H1 (cell line): Measurements from ENCODE around the gene TXNL4B. TPM values are rescaled to one million over a fixed set of nuclear protein-coding genes. Genes with fewer than 3 reads are reported as not detected.
A peak's percentile ranks its signal among the peaks of the same experiment; 100 is the strongest.

ENCODE experiments used
- CTCF ChIA-PET: fragments of 300-600 bp; sonication (Branson Sonifier 250); formaldehyde crosslinking; loops from one replicate; lab custom pipeline; 2021; ENCODE audit not compliant: partially characterized antibody; lab: Charles Lee
- POLR2A ChIA-PET: fragments of 300-600 bp; sonication (Branson Sonifier 250); formaldehyde crosslinking; loops from one replicate; lab custom pipeline; 2021; ENCODE audit warnings: inconsistent platforms; ENCODE audit not compliant: partially characterized antibody; lab: Charles Lee
- DNase-seq, 2 experiments: peaks; one replicate each; pipeline versions ENCODE4 v3.0.0 to v3.0.0-alpha.2; 2010 to 2022; ENCODE audit warnings: low spot score in 2 of 2, low read depth in 1 of 2, mixed read lengths in 1 of 2
- FAIRE-seq: peaks from 2 replicates; lab custom pipeline; 2011; peaks lifted over from hg19 to GRCh38; lab: Jason Lieb, UNC
- H2AFZ ChIP-seq: 2 replicates; pipeline ENCODE4 v1.8.1; 2012; ENCODE audit warnings: low read length, inconsistent platforms
- H2AK5ac ChIP-seq: 2 replicates; pipeline ENCODE4 v1.6.1; 2013; ENCODE audit warnings: low read depth, low read length
- H2BK120ac ChIP-seq: replicated peaks from 2 replicates; pipeline ENCODE3; 2013; ENCODE audit warnings: low read depth, low read length, inconsistent platforms
- H2BK12ac ChIP-seq: 2 replicates; pipeline ENCODE4 v1.6.1; 2013; ENCODE audit warnings: low read depth, low read length
- H2BK15ac ChIP-seq: 2 replicates; pipeline ENCODE4 v1.6.1; 2013; ENCODE audit warnings: low read length
- H2BK20ac ChIP-seq: 2 replicates; pipeline ENCODE4 v1.6.1; 2013; ENCODE audit warnings: low read length
- H2BK5ac ChIP-seq: 2 replicates; pipeline ENCODE4 v1.6.1; 2013; ENCODE audit warnings: low read depth, low read length
- H3K14ac ChIP-seq: 2 replicates; pipeline ENCODE4 v1.6.1; 2013; ENCODE audit warnings: inconsistent platforms; ENCODE audit not compliant: insufficient read length
- H3K18ac ChIP-seq: 2 replicates; pipeline ENCODE4 v1.6.1; 2013; ENCODE audit warnings: low read length; ENCODE audit errors: extremely low read depth
- H3K23ac ChIP-seq: 2 replicates; pipeline ENCODE4 v1.6.1; 2013; ENCODE audit warnings: inconsistent platforms; ENCODE audit not compliant: insufficient read length
- H3K23me2 ChIP-seq: 2 replicates; pipeline ENCODE4 v1.6.1; 2013; ENCODE audit warnings: low read depth, low read length
- H3K27ac ChIP-seq: 2 replicates; pipeline ENCODE4 v1.6.1; 2011; ENCODE audit warnings: low read depth, low read length, inconsistent platforms
- H3K27me3 ChIP-seq, 4 experiments: replicated peaks in 1 of 4; 1 replicate in 1 of 4; 2 replicates in 3 of 4; pipeline versions ENCODE4 v1.6.1 to v1.8.1; 2011 to 2013; ENCODE audit warnings: low read length in 3 of 4, mild to moderate bottlenecking in 3 of 4, inconsistent platforms in 2 of 4, mixed read lengths in 2 of 4, moderate library complexity in 1 of 4; ENCODE audit not compliant: control insufficient read depth in 3 of 4, insufficient read depth in 3 of 4; ENCODE audit errors: extremely low read depth in 1 of 4
- H3K36me3 ChIP-seq, 4 experiments: 2 replicates each; pipeline versions ENCODE4 v1.6.1 to v1.8.1; 2011 to 2013; ENCODE audit warnings: mild to moderate bottlenecking in 4 of 4, low read length in 3 of 4, moderate library complexity in 2 of 4, control low read depth in 1 of 4, inconsistent platforms in 1 of 4; ENCODE audit not compliant: insufficient read depth in 4 of 4, control insufficient read depth in 2 of 4
- H3K4ac ChIP-seq: replicated peaks from 2 replicates; pipeline ENCODE3; 2013; ENCODE audit warnings: low read length, low read depth, mixed read lengths, inconsistent platforms; ENCODE audit not compliant: insufficient read length
- H3K4me1 ChIP-seq, 4 experiments: replicated peaks in 1 of 4; 1 replicate in 1 of 4; 2 replicates in 3 of 4; pipeline versions ENCODE4 v1.6.1 to v1.8.1; 2011 to 2013; ENCODE audit warnings: low read length in 3 of 4, inconsistent platforms in 2 of 4, mixed read lengths in 1 of 4; ENCODE audit not compliant: insufficient read depth in 4 of 4, control insufficient read depth in 3 of 4
- H3K4me2 ChIP-seq, 2 experiments: 2 replicates each; pipeline versions ENCODE4 v1.6.1 to v1.8.1; 2011 to 2013; ENCODE audit warnings: low read depth in 2 of 2, low read length in 2 of 2, control low read depth in 1 of 2, inconsistent platforms in 1 of 2, mild to moderate bottlenecking in 1 of 2; ENCODE audit not compliant: insufficient read depth in 1 of 2
- H3K4me3 ChIP-seq, 4 experiments: fragments of 200-600, 300-600 bp in 1 of 4; sonication (generic), shearing (Covaris generic), sonication (Bioruptor Twin) in 1 of 4; 2 replicates each; pipeline versions ENCODE4 v1.5.1 to v1.8.1; 2011 to 2016; ENCODE audit warnings: low read length in 4 of 4, low read depth in 3 of 4, control low read depth in 2 of 4, inconsistent platforms in 2 of 4, mild to moderate bottlenecking in 2 of 4, mixed read lengths in 1 of 4, moderate library complexity in 1 of 4; ENCODE audit not compliant: insufficient read depth in 2 of 4; ENCODE audit errors: extremely low read depth in 1 of 4
- H3K56ac ChIP-seq: replicated peaks from 2 replicates; pipeline ENCODE3; 2013; ENCODE audit warnings: low read depth, mild to moderate bottlenecking, mixed read lengths, low read length, inconsistent platforms; ENCODE audit not compliant: insufficient read length
- H3K79me1 ChIP-seq: 2 replicates; pipeline ENCODE4 v1.6.1; 2013; ENCODE audit warnings: low read depth, low read length, control low read depth
- H3K79me2 ChIP-seq, 2 experiments: 2 replicates each; pipeline versions ENCODE4 v1.6.1 to v1.8.1; 2012 to 2013; ENCODE audit warnings: low read length in 2 of 2, mild to moderate bottlenecking in 2 of 2, inconsistent platforms in 1 of 2; ENCODE audit not compliant: insufficient read depth in 2 of 2, control insufficient read depth in 1 of 2
- H3K9ac ChIP-seq, 4 experiments: replicated peaks in 1 of 4; 1 replicate in 1 of 4; 2 replicates in 3 of 4; pipeline versions ENCODE4 v1.6.1 to v1.8.1; 2011 to 2013; ENCODE audit warnings: low read depth in 3 of 4, low read length in 3 of 4, control low read depth in 2 of 4, mild to moderate bottlenecking in 2 of 4, moderate library complexity in 2 of 4, inconsistent platforms in 1 of 4; ENCODE audit errors: extremely low read depth in 1 of 4
- H3K9me3 ChIP-seq, 2 experiments: 2 replicates each; pipeline versions ENCODE4 v1.6.1 to v1.8.1; 2012 to 2013; ENCODE audit warnings: mild to moderate bottlenecking in 2 of 2, moderate library complexity in 2 of 2, control low read depth in 1 of 2, inconsistent platforms in 1 of 2, low read depth in 1 of 2, low read length in 1 of 2, mixed read lengths in 1 of 2; ENCODE audit not compliant: insufficient read depth in 2 of 2
- H4K20me1 ChIP-seq, 2 experiments: replicated peaks in 1 of 2; 2 replicates each; pipeline versions ENCODE3 to v1.8.1; 2011 to 2013; ENCODE audit warnings: inconsistent platforms in 2 of 2, low read length in 2 of 2, mild to moderate bottlenecking in 1 of 2; ENCODE audit not compliant: insufficient read depth in 2 of 2, control insufficient read depth in 1 of 2
- H4K5ac ChIP-seq: 2 replicates; pipeline ENCODE4 v1.6.1; 2013; ENCODE audit warnings: low read length, low read depth, mixed read lengths, inconsistent platforms; ENCODE audit not compliant: insufficient read length
- H4K8ac ChIP-seq: 2 replicates; pipeline ENCODE4 v1.8.0; 2013; ENCODE audit warnings: mild to moderate bottlenecking, moderate library complexity, low read length, inconsistent platforms; ENCODE audit not compliant: insufficient read depth; ENCODE audit errors: extremely low read depth
- H4K91ac ChIP-seq: replicated peaks from 2 replicates; pipeline ENCODE3; 2013; ENCODE audit warnings: low read length, mixed read lengths, inconsistent platforms; ENCODE audit not compliant: insufficient read length
- KDM4A ChIP-seq: IDR thresholded peaks from one replicate; pipeline ENCODE4 v1.7.1; 2012; ENCODE audit warnings: low read depth, mild to moderate bottlenecking, moderate library complexity, low read length, inconsistent platforms; ENCODE audit not compliant: severe bottlenecking
- KDM5A ChIP-seq: fragments of 200-600 bp; IDR thresholded peaks from 2 replicates; pipeline ENCODE4 v1.7.1; 2012; ENCODE audit warnings: mild to moderate bottlenecking, low read length, inconsistent platforms, mixed read lengths
- MAFK ChIP-seq: IDR thresholded peaks from 2 replicates; pipeline ENCODE4 v1.6.1; 2012; ENCODE audit warnings: low read depth, mild to moderate bottlenecking, improper control_type of control experiment, low read length
- RAD21 ChIP-seq, 2 experiments: IDR thresholded peaks in 1 of 2; conservative IDR thresholded peaks in 1 of 2; 2 replicates each; pipeline ENCODE4 v1.6.1; 2011; ENCODE audit warnings: low read depth in 2 of 2, low read length in 2 of 2, improper control_type of control experiment in 1 of 2, inconsistent platforms in 1 of 2, mild to moderate bottlenecking in 1 of 2, moderate library complexity in 1 of 2
- WGBS, 2 experiments: shearing (Covaris generic) in 1 of 2; methylation state at CpG; one replicate each; pipeline versions ENCODE4 v1.1.6 to v1.1.7; 2013 to 2015; ENCODE audit warnings: low lambda C conversion rate in 2 of 2, mixed read lengths in 2 of 2, inconsistent platforms in 1 of 2, low coverage in 1 of 2, missing lambda C conversion rate in 1 of 2; ENCODE audit not compliant: insufficient replicate concordance in 2 of 2, insufficient coverage in 1 of 2, insufficient read length in 1 of 2; ENCODE audit errors: extremely low coverage in 1 of 2, missing lambda C conversion rate in 1 of 2; 5-methylcytosine and 5-hydroxymethylcytosine counted together
- polyA plus RNA-seq, 7 experiments: library from polyadenylated mRNA; depleted of rRNA in 3 of 7; stranded (reverse) in 5 of 7; unstranded in 2 of 7; fragments of >200 nt in 5 of 7; fragments of 200-250 nt in 2 of 7; gene quantifications; 1 replicate in 5 of 7; 2 replicates in 1 of 7; 4 replicates in 1 of 7; pipeline versions ENCODE4 v1.2.1 to v1.2.3, GENCODE V29; 2011 to 2013; ENCODE audit warnings: missing spikeins in 2 of 7, mixed read lengths in 2 of 7
- total RNA-seq: library from RNA; stranded (reverse); fragmentation: NEBNext Ultra II Directional; extraction: Animal tissue kit (Norgen Biotek cat#: 25700); gene quantifications from 2 replicates; pipeline ENCODE4 v1.2.1, GENCODE V29; 2021
- TF ChIP-seq, protein P1 (sequence below), 3 experiments: IDR thresholded peaks; 1 replicate in 2 of 3; 2 replicates in 1 of 3; pipeline versions ENCODE4 v1.5.1 to v1.6.1; 2011; ENCODE audit warnings: low read length in 3 of 3, mild to moderate bottlenecking in 3 of 3, inconsistent platforms in 2 of 3, low read depth in 1 of 3, moderate library complexity in 1 of 3; ENCODE audit not compliant: insufficient read depth in 1 of 3; ENCODE audit errors: control extremely low read depth in 1 of 3
- TF ChIP-seq, protein P2 (sequence below): IDR thresholded peaks from 2 replicates; pipeline ENCODE4 v1.6.1; 2012; ENCODE audit warnings: inconsistent platforms

The TXNL4B gene
- total and polyA plus RNA-seq, 2 of the 8 experiments (the other 6 are each of a cell fraction or from before 2014, with no cell fraction given), result 6.7 to 10.6 TPM

DNA sequence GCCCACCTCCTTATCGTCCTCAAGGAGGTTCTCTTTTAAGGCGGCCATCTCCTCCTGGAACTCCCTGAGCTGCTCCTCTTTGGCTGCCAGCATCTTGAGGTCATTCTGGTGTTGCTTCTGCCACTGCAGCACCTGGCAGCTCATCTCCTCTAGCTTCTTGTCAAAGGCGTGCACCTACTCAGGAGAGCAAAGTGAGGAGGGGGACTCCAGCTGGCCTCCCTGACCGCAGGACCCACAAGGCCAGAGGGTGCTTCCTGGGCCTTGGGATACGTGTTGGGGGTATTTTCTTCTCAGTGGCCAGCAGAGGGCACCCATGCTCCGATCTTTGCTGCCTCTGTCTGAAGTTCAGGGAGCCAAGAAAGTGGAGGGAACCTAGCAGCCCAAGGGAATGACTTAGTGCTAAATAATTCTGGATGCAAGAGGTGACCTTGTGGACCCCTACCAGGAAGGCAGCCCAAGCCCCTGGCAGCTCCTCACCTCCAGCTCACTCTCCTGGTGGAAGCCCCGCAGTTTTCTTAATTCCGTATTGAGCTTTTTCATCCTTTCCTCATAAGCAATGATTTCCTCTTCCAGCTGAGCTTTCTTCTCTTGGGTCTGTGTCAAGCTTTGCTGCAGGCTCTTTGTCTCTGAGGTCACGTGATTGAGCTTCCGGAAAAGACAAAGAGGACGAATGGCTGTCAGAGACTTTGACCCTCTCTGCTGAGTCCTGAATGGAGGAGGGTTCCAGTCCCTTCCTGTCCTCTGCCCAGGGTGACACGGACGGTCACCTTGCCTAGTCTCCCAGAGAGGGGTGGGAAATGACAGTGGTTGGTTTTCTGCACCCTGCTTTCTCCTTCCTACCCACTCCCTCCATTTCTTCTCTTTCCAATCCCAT lies 31.6 kb upstream of the TXNL4B start:
- 56% methylated on average over 13 of the region's 13 CpGs; no CpG with 5 or more reads in 1 of the 2 experiments for WGBS, 2 experiments
- no peaks in the 10 kb centered on the region for H3K9me3 ChIP-seq
- H2BK15ac ChIP-seq, result peak overlapping the region; percentile 76; the same call in 1 of the 2 replicates
- peak; percentile 82 for FAIRE-seq
- no peak overlapping the region for H3K4ac ChIP-seq
- no peaks in the 10 kb centered on the region for H3K23me2 ChIP-seq
- peak overlapping the region; percentile 17; the same call in 1 of the 2 replicates for H2BK5ac ChIP-seq
- H3K4me3 ChIP-seq, result no peak overlapping the region
- DNase-seq, result peak; percentile 53 to 84
- no peaks in the 10 kb centered on the region for H3K36me3 ChIP-seq
- H2BK20ac ChIP-seq, result peak overlapping the region; percentile 43; the same call in 1 of the 2 replicates
- H3K4me1 ChIP-seq, result peaks cover 0 to 4% (median 0%) of the 10 kb centered on the region in 4 experiments; a peak in 3 of 7 replicates
- H3K9ac ChIP-seq, result no peak overlapping the region
- peak overlapping the region; percentile 14; the same call in 1 of the 2 replicates for H2AK5ac ChIP-seq
- POLR2A ChIA-PET, result interaction anchor here (0.9 to 2.3 kb wide), 3 partner anchors 26 to 287 kb away, joined by 3 to 8 read pairs (median 4); partner anchors contain the start of genes DHX38 and TXNL4B
- H3K27me3 ChIP-seq, result no peaks in the 10 kb centered on the region
- no peaks in the 10 kb centered on the region for H3K79me2 ChIP-seq
- no peak overlapping the region for H3K23ac ChIP-seq
- H2AFZ ChIP-seq, result peak overlapping the region; percentile 91
- H2BK12ac ChIP-seq, result peak overlapping the region; percentile 85; the same call in 1 of the 2 replicates
- H4K5ac ChIP-seq, result no peak overlapping the region
- H4K8ac ChIP-seq, result peak overlapping the region; percentile 30; the same call in 1 of the 2 replicates
- CTCF ChIA-PET, result interaction anchor here (0.6 to 4.2 kb wide), 43 partner anchors 9 to 1072 kb away, joined by 3 to 43 read pairs (median 3); no protein-coding TSS in a partner anchor
- H4K20me1 ChIP-seq, result no peaks in the 10 kb centered on the region
- H4K91ac ChIP-seq, result no peak overlapping the region
- no peak overlapping the region for H3K4me2 ChIP-seq
- no peak overlapping the region for H3K56ac ChIP-seq
- H3K79me1 ChIP-seq, result no peaks in the 10 kb centered on the region
- peak overlapping the region; percentile 36 for H3K18ac ChIP-seq
- H3K14ac ChIP-seq, result no peak overlapping the region
- H3K27ac ChIP-seq, result no peak overlapping the region
- H2BK120ac ChIP-seq, result no peak overlapping the region
- TF ChIP-seq, protein P1, sequence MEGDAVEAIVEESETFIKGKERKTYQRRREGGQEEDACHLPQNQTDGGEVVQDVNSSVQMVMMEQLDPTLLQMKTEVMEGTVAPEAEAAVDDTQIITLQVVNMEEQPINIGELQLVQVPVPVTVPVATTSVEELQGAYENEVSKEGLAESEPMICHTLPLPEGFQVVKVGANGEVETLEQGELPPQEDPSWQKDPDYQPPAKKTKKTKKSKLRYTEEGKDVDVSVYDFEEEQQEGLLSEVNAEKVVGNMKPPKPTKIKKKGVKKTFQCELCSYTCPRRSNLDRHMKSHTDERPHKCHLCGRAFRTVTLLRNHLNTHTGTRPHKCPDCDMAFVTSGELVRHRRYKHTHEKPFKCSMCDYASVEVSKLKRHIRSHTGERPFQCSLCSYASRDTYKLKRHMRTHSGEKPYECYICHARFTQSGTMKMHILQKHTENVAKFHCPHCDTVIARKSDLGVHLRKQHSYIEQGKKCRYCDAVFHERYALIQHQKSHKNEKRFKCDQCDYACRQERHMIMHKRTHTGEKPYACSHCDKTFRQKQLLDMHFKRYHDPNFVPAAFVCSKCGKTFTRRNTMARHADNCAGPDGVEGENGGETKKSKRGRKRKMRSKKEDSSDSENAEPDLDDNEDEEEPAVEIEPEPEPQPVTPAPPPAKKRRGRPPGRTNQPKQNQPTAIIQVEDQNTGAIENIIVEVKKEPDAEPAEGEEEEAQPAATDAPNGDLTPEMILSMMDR (IDR thresholded peaks at IDR 0.05; ENCODE audit: control extremely low read depth in 1 of 3, insufficient read depth in 1 of 3, low read depth in 1 of 3, low read length in 3 of 3), result peak; percentile 79 to 91 (median 82)
- TF ChIP-seq KDM5A (0 out of 2 replicates have a peak, but pooled peaks have one; percentile 6), MAFK (no peak), KDM4A (peak; percentile 31), RAD21 (IDR thresholded peaks at IDR 0.05 in 1 of 2, conservative IDR thresholded peaks at IDR 0.05 in 1 of 2; ENCODE audit: low read depth in 2 of 2, low read length in 2 of 2) (peak; percentile 92)
- TF ChIP-seq, protein P2, sequence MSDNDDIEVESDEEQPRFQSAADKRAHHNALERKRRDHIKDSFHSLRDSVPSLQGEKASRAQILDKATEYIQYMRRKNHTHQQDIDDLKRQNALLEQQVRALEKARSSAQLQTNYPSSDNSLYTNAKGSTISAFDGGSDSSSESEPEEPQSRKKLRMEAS, result no peak
